H1 (cell line): ENCODE measurements around the gene FCRL2. TPM values are rescaled to one million over a fixed set of nuclear protein-coding genes. Genes with fewer than 3 reads are reported as not detected.

Experiments used
- CTCF ChIA-PET: fragments of 300-600 bp; sonication (Branson Sonifier 250); formaldehyde crosslinking; loops from one replicate; lab custom pipeline; 2021; ENCODE audit not compliant: partially characterized antibody; lab: Charles Lee
- POLR2A ChIA-PET: fragments of 300-600 bp; sonication (Branson Sonifier 250); formaldehyde crosslinking; loops from one replicate; lab custom pipeline; 2021; ENCODE audit warnings: inconsistent platforms; ENCODE audit not compliant: partially characterized antibody; lab: Charles Lee
- DNase-seq, 2 experiments: peaks; one replicate each; pipeline versions ENCODE4 v3.0.0 to v3.0.0-alpha.2; 2010 to 2022; ENCODE audit warnings: low spot score in 2 of 2, low read depth in 1 of 2, mixed read lengths in 1 of 2
- FAIRE-seq: peaks from 2 replicates; lab custom pipeline; 2011; peaks lifted over from hg19 to GRCh38; lab: Jason Lieb, UNC
- H2AFZ ChIP-seq: 2 replicates; pipeline ENCODE4 v1.8.1; 2012; ENCODE audit warnings: low read length, inconsistent platforms
- H2AK5ac ChIP-seq: 2 replicates; pipeline ENCODE4 v1.6.1; 2013; ENCODE audit warnings: low read depth, low read length
- H2BK120ac ChIP-seq: replicated peaks from 2 replicates; pipeline ENCODE3; 2013; ENCODE audit warnings: low read depth, low read length, inconsistent platforms
- H2BK12ac ChIP-seq: 2 replicates; pipeline ENCODE4 v1.6.1; 2013; ENCODE audit warnings: low read depth, low read length
- H2BK15ac ChIP-seq: 2 replicates; pipeline ENCODE4 v1.6.1; 2013; ENCODE audit warnings: low read length
- H2BK20ac ChIP-seq: 2 replicates; pipeline ENCODE4 v1.6.1; 2013; ENCODE audit warnings: low read length
- H2BK5ac ChIP-seq: 2 replicates; pipeline ENCODE4 v1.6.1; 2013; ENCODE audit warnings: low read depth, low read length
- H3K14ac ChIP-seq: 2 replicates; pipeline ENCODE4 v1.6.1; 2013; ENCODE audit warnings: inconsistent platforms; ENCODE audit not compliant: insufficient read length
- H3K18ac ChIP-seq: 2 replicates; pipeline ENCODE4 v1.6.1; 2013; ENCODE audit warnings: low read length; ENCODE audit errors: extremely low read depth
- H3K23ac ChIP-seq: 2 replicates; pipeline ENCODE4 v1.6.1; 2013; ENCODE audit warnings: inconsistent platforms; ENCODE audit not compliant: insufficient read length
- H3K23me2 ChIP-seq: 2 replicates; pipeline ENCODE4 v1.6.1; 2013; ENCODE audit warnings: low read depth, low read length
- H3K27ac ChIP-seq: 2 replicates; pipeline ENCODE4 v1.6.1; 2011; ENCODE audit warnings: low read depth, low read length, inconsistent platforms
- H3K27me3 ChIP-seq, 4 experiments: replicated peaks in 1 of 4; 1 replicate in 1 of 4; 2 replicates in 3 of 4; pipeline versions ENCODE4 v1.6.1 to v1.8.1; 2011 to 2013; ENCODE audit warnings: low read length in 3 of 4, mild to moderate bottlenecking in 3 of 4, inconsistent platforms in 2 of 4, mixed read lengths in 2 of 4, moderate library complexity in 1 of 4; ENCODE audit not compliant: control insufficient read depth in 3 of 4, insufficient read depth in 3 of 4; ENCODE audit errors: extremely low read depth in 1 of 4
- H3K36me3 ChIP-seq, 4 experiments: 2 replicates each; pipeline versions ENCODE4 v1.6.1 to v1.8.1; 2011 to 2013; ENCODE audit warnings: mild to moderate bottlenecking in 4 of 4, low read length in 3 of 4, moderate library complexity in 2 of 4, control low read depth in 1 of 4, inconsistent platforms in 1 of 4; ENCODE audit not compliant: insufficient read depth in 4 of 4, control insufficient read depth in 2 of 4
- H3K4ac ChIP-seq: replicated peaks from 2 replicates; pipeline ENCODE3; 2013; ENCODE audit warnings: low read length, low read depth, mixed read lengths, inconsistent platforms; ENCODE audit not compliant: insufficient read length
- H3K4me1 ChIP-seq, 4 experiments: replicated peaks in 1 of 4; 1 replicate in 1 of 4; 2 replicates in 3 of 4; pipeline versions ENCODE4 v1.6.1 to v1.8.1; 2011 to 2013; ENCODE audit warnings: low read length in 3 of 4, inconsistent platforms in 2 of 4, mixed read lengths in 1 of 4; ENCODE audit not compliant: insufficient read depth in 4 of 4, control insufficient read depth in 3 of 4
- H3K4me2 ChIP-seq, 2 experiments: 2 replicates each; pipeline versions ENCODE4 v1.6.1 to v1.8.1; 2011 to 2013; ENCODE audit warnings: low read depth in 2 of 2, low read length in 2 of 2, control low read depth in 1 of 2, inconsistent platforms in 1 of 2, mild to moderate bottlenecking in 1 of 2; ENCODE audit not compliant: insufficient read depth in 1 of 2
- H3K4me3 ChIP-seq, 4 experiments: fragments of 200-600, 300-600 bp in 1 of 4; sonication (generic), shearing (Covaris generic), sonication (Bioruptor Twin) in 1 of 4; 2 replicates each; pipeline versions ENCODE4 v1.5.1 to v1.8.1; 2011 to 2016; ENCODE audit warnings: low read length in 4 of 4, low read depth in 3 of 4, control low read depth in 2 of 4, inconsistent platforms in 2 of 4, mild to moderate bottlenecking in 2 of 4, mixed read lengths in 1 of 4, moderate library complexity in 1 of 4; ENCODE audit not compliant: insufficient read depth in 2 of 4; ENCODE audit errors: extremely low read depth in 1 of 4
- H3K56ac ChIP-seq: replicated peaks from 2 replicates; pipeline ENCODE3; 2013; ENCODE audit warnings: low read depth, mild to moderate bottlenecking, mixed read lengths, low read length, inconsistent platforms; ENCODE audit not compliant: insufficient read length
- H3K79me1 ChIP-seq: 2 replicates; pipeline ENCODE4 v1.6.1; 2013; ENCODE audit warnings: low read depth, low read length, control low read depth
- H3K79me2 ChIP-seq, 2 experiments: 2 replicates each; pipeline versions ENCODE4 v1.6.1 to v1.8.1; 2012 to 2013; ENCODE audit warnings: low read length in 2 of 2, mild to moderate bottlenecking in 2 of 2, inconsistent platforms in 1 of 2; ENCODE audit not compliant: insufficient read depth in 2 of 2, control insufficient read depth in 1 of 2
- H3K9ac ChIP-seq, 4 experiments: replicated peaks in 1 of 4; 1 replicate in 1 of 4; 2 replicates in 3 of 4; pipeline versions ENCODE4 v1.6.1 to v1.8.1; 2011 to 2013; ENCODE audit warnings: low read depth in 3 of 4, low read length in 3 of 4, control low read depth in 2 of 4, mild to moderate bottlenecking in 2 of 4, moderate library complexity in 2 of 4, inconsistent platforms in 1 of 4; ENCODE audit errors: extremely low read depth in 1 of 4
- H3K9me3 ChIP-seq, 2 experiments: 2 replicates each; pipeline versions ENCODE4 v1.6.1 to v1.8.1; 2012 to 2013; ENCODE audit warnings: mild to moderate bottlenecking in 2 of 2, moderate library complexity in 2 of 2, control low read depth in 1 of 2, inconsistent platforms in 1 of 2, low read depth in 1 of 2, low read length in 1 of 2, mixed read lengths in 1 of 2; ENCODE audit not compliant: insufficient read depth in 2 of 2
- H4K20me1 ChIP-seq, 2 experiments: replicated peaks in 1 of 2; 2 replicates each; pipeline versions ENCODE3 to v1.8.1; 2011 to 2013; ENCODE audit warnings: inconsistent platforms in 2 of 2, low read length in 2 of 2, mild to moderate bottlenecking in 1 of 2; ENCODE audit not compliant: insufficient read depth in 2 of 2, control insufficient read depth in 1 of 2
- H4K5ac ChIP-seq: 2 replicates; pipeline ENCODE4 v1.6.1; 2013; ENCODE audit warnings: low read length, low read depth, mixed read lengths, inconsistent platforms; ENCODE audit not compliant: insufficient read length
- H4K8ac ChIP-seq: 2 replicates; pipeline ENCODE4 v1.8.0; 2013; ENCODE audit warnings: mild to moderate bottlenecking, moderate library complexity, low read length, inconsistent platforms; ENCODE audit not compliant: insufficient read depth; ENCODE audit errors: extremely low read depth
- H4K91ac ChIP-seq: replicated peaks from 2 replicates; pipeline ENCODE3; 2013; ENCODE audit warnings: low read length, mixed read lengths, inconsistent platforms; ENCODE audit not compliant: insufficient read length
- ASH2L ChIP-seq: fragments of 200-600, 300-600 bp; sonication (generic); IDR thresholded peaks from one replicate; pipeline ENCODE4 v1.7.1; 2017; ENCODE audit warnings: low read length
- BACH1 ChIP-seq: IDR thresholded peaks from 2 replicates; pipeline ENCODE4 v1.6.1; 2012; ENCODE audit warnings: low read length, improper control_type of control experiment
- CEBPB ChIP-seq: IDR thresholded peaks from 2 replicates; pipeline ENCODE4 v1.6.1; 2012; ENCODE audit warnings: low read depth, low read length
- CHD2 ChIP-seq: IDR thresholded peaks from 2 replicates; pipeline ENCODE4 v1.6.1; 2012; ENCODE audit warnings: low read length, improper control_type of control experiment
- CREB1 ChIP-seq: IDR thresholded peaks from 2 replicates; pipeline ENCODE4 v1.6.1; 2012; ENCODE audit warnings: inconsistent platforms
- KDM5A ChIP-seq: fragments of 200-600 bp; IDR thresholded peaks from 2 replicates; pipeline ENCODE4 v1.7.1; 2012; ENCODE audit warnings: mild to moderate bottlenecking, low read length, inconsistent platforms, mixed read lengths
- RAD21 ChIP-seq, 2 experiments: IDR thresholded peaks in 1 of 2; conservative IDR thresholded peaks in 1 of 2; 2 replicates each; pipeline ENCODE4 v1.6.1; 2011; ENCODE audit warnings: low read depth in 2 of 2, low read length in 2 of 2, improper control_type of control experiment in 1 of 2, inconsistent platforms in 1 of 2, mild to moderate bottlenecking in 1 of 2, moderate library complexity in 1 of 2
- RXRA ChIP-seq: IDR thresholded peaks from 2 replicates; pipeline ENCODE4 v1.6.1; 2011; ENCODE audit warnings: low read depth, mild to moderate bottlenecking, low read length, moderate library complexity; ENCODE audit not compliant: insufficient read depth
- SAP30 ChIP-seq: fragments of 300-600 bp; sonication (generic); IDR thresholded peaks from 2 replicates; pipeline ENCODE4 v1.7.1; 2012; ENCODE audit warnings: low read length, moderate library complexity, mild to moderate bottlenecking, inconsistent platforms; ENCODE audit not compliant: insufficient read depth, insufficient replicate concordance
- SIX5 ChIP-seq: IDR thresholded peaks from 2 replicates; pipeline ENCODE4 v1.6.1; 2011; ENCODE audit warnings: mild to moderate bottlenecking, low read depth, low read length
- SP1 ChIP-seq: IDR thresholded peaks from 2 replicates; pipeline ENCODE4 v1.6.1; 2011; ENCODE audit warnings: low read depth, low read length
- TAF7 ChIP-seq: optimal IDR thresholded peaks from 2 replicates; pipeline ENCODE3; 2011; ENCODE audit warnings: low read depth, mild to moderate bottlenecking, inconsistent platforms, low read length, moderate library complexity, borderline replicate concordance
- WGBS, 2 experiments: shearing (Covaris generic) in 1 of 2; methylation state at CpG; one replicate each; pipeline versions ENCODE4 v1.1.6 to v1.1.7; 2013 to 2015; ENCODE audit warnings: low lambda C conversion rate in 2 of 2, mixed read lengths in 2 of 2, inconsistent platforms in 1 of 2, low coverage in 1 of 2, missing lambda C conversion rate in 1 of 2; ENCODE audit not compliant: insufficient replicate concordance in 2 of 2, insufficient coverage in 1 of 2, insufficient read length in 1 of 2; ENCODE audit errors: extremely low coverage in 1 of 2, missing lambda C conversion rate in 1 of 2; 5-methylcytosine and 5-hydroxymethylcytosine counted together
- polyA plus RNA-seq, 7 experiments: library from polyadenylated mRNA; depleted of rRNA in 3 of 7; stranded (reverse) in 5 of 7; unstranded in 2 of 7; fragments of >200 nt in 5 of 7; fragments of 200-250 nt in 2 of 7; gene quantifications; 1 replicate in 5 of 7; 2 replicates in 1 of 7; 4 replicates in 1 of 7; pipeline versions ENCODE4 v1.2.1 to v1.2.3, GENCODE V29; 2011 to 2013; ENCODE audit warnings: missing spikeins in 2 of 7, mixed read lengths in 2 of 7
- total RNA-seq: library from RNA; stranded (reverse); fragmentation: NEBNext Ultra II Directional; extraction: Animal tissue kit (Norgen Biotek cat#: 25700); gene quantifications from 2 replicates; pipeline ENCODE4 v1.2.1, GENCODE V29; 2021
- TF ChIP-seq, protein P1 (sequence below): IDR thresholded peaks from 2 replicates; pipeline ENCODE4 v1.6.1; 2011; ENCODE audit warnings: low read depth, mild to moderate bottlenecking, low read length; ENCODE audit not compliant: insufficient read depth

The FCRL2 gene
- total and polyA plus RNA-seq, 2 of the 8 experiments (the other 6 are each of a cell fraction or from before 2014, with no cell fraction given): not detected

DNA sequence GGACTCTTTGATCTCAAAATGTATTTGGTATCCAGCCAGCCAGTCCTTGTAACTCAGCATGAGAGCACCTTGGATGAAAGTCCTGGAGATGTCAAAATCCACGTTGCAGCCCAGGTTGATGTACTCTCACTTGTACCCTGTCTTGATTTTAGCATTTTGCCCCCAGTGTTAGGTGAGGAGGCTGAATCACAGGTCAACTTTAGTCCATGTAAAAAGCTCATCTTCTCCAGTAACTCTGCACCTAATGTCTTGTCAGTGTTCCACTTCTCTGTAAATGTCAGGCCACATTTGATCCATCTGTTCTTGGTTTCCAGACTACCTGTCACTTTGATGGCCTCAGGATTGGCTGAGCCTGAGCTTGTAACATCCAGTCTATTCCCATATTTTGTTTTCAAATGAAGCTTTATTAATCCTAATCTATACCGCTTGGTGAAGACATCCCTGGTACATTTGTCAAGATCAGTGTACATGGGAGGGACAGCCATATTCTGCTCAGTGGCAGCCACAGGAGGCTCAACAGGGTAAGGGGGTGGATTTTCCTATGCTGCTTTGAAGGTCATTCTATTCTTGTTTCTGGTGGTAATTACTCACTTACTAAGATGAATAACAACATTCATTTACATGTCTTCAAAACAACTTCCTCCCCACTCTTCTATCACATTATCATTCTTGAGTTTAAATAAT lies 52.3 kb downstream of the FCRL2 start:
- Histone ChIP-seq H4K8ac (no peak overlapping the region), H2BK5ac (no peak overlapping the region), H3K4me3 (no peak overlapping the region), H3K18ac (no peak overlapping the region), H2AFZ (no peak overlapping the region), H3K14ac (no peak overlapping the region), H3K56ac (no peak overlapping the region), H3K23me2 (no peaks in the 10 kb centered on the region), H3K9me3 (peaks cover 25% of the 10 kb centered on the region in 2 experiments; a peak in 3 of 4 replicates), H4K5ac (no peak overlapping the region), H2BK12ac (no peak overlapping the region), H3K79me2 (no peaks in the 10 kb centered on the region), H2BK20ac (no peak overlapping the region), H3K4me2 (no peak overlapping the region), H2BK120ac (no peak overlapping the region), H3K27ac (no peak overlapping the region), H3K4me1 (no peaks in the 10 kb centered on the region), H3K27me3 (no peaks in the 10 kb centered on the region), H3K23ac (no peak overlapping the region), H3K4ac (no peak overlapping the region), H3K36me3 (peaks cover 0 to 7% (median 0%) of the 10 kb centered on the region in 4 experiments; a peak in 1 of 8 replicates), H2AK5ac (no peak overlapping the region), H2BK15ac (no peak overlapping the region), H3K79me1 (no peaks in the 10 kb centered on the region), H3K9ac (no peak overlapping the region; a peak in 1 of 7 replicates), H4K20me1 (no peaks in the 10 kb centered on the region), H4K91ac (no peak overlapping the region)
- DNase-seq: no peak
- WGBS, 2 experiments: 90% methylated on average over 2 of the region's 2 CpGs; no CpG with 5 or more reads in 1 of the 2 experiments
- FAIRE-seq: no peak
- ChIA-PET CTCF (interaction anchor here (1.0 kb wide), 2 partner anchors 33 to 144 kb away, joined by 3 read pairs; no protein-coding TSS in a partner anchor), POLR2A (interaction anchor here (0.6 kb wide), 1 partner anchor 719 kb away, joined by 4 read pairs; no protein-coding TSS in a partner anchor)
- TF ChIP-seq CREB1: no peak
- TF ChIP-seq SAP30: no peak
- TF ChIP-seq CEBPB: no peak
- no peak for TF ChIP-seq KDM5A
- no peak for TF ChIP-seq SIX5
- TF ChIP-seq, protein P1, sequence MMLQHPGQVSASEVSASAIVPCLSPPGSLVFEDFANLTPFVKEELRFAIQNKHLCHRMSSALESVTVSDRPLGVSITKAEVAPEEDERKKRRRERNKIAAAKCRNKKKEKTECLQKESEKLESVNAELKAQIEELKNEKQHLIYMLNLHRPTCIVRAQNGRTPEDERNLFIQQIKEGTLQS: no peak
- TF ChIP-seq TAF7: no peak
- TF ChIP-seq SP1: no peak
- TF ChIP-seq RXRA: no peak
- TF ChIP-seq CHD2: no peak
- no peak for TF ChIP-seq BACH1
- no peak for TF ChIP-seq ASH2L
- TF ChIP-seq RAD21 (IDR thresholded peaks at IDR 0.05 in 1 of 2, conservative IDR thresholded peaks at IDR 0.05 in 1 of 2; ENCODE audit: low read depth in 2 of 2, low read length in 2 of 2): no peak
